Epithelial cell of esophagus (primary cell): ENCODE measurements around the gene MLLT10.

ENCODE experiments used
- DNase-seq: peaks from one replicate; pipeline ENCODE4 v3.0.0; 2010; ENCODE audit warnings: low read depth
- H3K4me3 ChIP-seq: 2 replicates; pipeline ENCODE4 v1.5.1; 2011; ENCODE audit warnings: mild to moderate bottlenecking, low read length, control low read depth
- TF ChIP-seq, protein P1 (sequence below): IDR thresholded peaks from 2 replicates; pipeline ENCODE4 v1.5.1; 2011; ENCODE audit warnings: low read depth, mild to moderate bottlenecking, low read length, control low read depth, inconsistent platforms; ENCODE audit not compliant: insufficient read depth; ENCODE audit errors: missing control alignments

MLLT10 gene

DNA sequence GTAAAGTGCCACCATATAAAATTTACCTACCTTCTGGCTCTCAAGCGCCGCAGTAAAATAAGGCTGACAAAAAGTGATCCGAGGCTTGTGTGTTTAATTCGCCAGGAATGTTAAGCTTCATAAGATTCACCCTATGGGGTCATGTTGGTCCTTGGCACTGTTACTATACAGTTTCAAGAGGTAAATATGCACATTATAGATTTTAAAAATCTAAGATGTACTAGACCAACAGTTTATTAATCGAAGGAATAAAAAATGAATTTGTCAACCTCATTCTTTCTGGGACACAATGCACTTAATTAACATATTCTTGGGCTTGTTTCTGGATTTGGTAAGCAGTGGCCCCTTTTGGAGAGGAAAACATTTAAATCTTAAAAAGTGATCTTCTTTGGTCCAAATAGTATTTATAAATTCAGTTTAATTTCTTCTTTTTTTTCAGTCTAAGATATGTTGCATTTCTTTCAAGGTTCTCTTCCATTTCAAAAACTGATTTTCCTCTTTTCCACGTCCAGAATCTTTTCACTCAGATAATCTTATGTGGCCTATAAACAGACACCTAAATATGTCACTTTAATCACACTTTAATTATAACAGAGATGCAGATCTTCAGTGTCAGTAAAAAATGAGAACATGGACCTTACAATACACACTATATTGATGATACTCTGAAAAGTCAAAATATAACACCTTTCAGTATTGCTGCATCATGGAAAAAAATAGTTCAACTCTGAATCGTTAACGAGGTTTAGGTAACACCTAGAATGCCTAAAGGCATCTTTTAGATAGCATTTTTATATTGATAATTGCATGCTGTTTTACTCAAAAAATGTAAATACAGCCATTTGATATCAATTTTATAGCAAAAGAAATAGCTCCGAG is 4.8 kb upstream of the MLLT10 start:
- TF ChIP-seq, protein P1, sequence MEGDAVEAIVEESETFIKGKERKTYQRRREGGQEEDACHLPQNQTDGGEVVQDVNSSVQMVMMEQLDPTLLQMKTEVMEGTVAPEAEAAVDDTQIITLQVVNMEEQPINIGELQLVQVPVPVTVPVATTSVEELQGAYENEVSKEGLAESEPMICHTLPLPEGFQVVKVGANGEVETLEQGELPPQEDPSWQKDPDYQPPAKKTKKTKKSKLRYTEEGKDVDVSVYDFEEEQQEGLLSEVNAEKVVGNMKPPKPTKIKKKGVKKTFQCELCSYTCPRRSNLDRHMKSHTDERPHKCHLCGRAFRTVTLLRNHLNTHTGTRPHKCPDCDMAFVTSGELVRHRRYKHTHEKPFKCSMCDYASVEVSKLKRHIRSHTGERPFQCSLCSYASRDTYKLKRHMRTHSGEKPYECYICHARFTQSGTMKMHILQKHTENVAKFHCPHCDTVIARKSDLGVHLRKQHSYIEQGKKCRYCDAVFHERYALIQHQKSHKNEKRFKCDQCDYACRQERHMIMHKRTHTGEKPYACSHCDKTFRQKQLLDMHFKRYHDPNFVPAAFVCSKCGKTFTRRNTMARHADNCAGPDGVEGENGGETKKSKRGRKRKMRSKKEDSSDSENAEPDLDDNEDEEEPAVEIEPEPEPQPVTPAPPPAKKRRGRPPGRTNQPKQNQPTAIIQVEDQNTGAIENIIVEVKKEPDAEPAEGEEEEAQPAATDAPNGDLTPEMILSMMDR: no peak
- DNase-seq: no peak
- H3K4me3 ChIP-seq: no peak overlapping the region

DNA sequence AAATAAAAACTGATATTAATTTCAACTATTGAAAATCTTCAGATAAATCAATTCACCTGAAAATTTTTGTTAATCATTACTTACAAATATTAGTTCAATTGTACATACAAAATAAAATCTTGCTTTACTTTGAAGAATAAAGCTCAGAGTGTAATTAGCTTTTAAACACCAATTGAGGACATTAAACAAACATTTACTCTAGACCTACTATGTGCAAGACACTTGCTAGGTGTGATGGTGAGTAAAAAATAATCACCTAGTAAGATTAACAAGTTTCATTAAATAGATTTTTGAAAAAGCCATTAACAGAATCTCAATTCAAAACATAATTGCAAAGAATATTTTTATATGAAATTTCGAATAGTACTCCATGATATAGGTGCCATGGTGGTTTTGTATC is 3.9 kb upstream of the MLLT10 start:
- H3K4me3 ChIP-seq: no peak overlapping the region
- DNase-seq: no peak
- TF ChIP-seq, protein P1: no peak

DNA sequence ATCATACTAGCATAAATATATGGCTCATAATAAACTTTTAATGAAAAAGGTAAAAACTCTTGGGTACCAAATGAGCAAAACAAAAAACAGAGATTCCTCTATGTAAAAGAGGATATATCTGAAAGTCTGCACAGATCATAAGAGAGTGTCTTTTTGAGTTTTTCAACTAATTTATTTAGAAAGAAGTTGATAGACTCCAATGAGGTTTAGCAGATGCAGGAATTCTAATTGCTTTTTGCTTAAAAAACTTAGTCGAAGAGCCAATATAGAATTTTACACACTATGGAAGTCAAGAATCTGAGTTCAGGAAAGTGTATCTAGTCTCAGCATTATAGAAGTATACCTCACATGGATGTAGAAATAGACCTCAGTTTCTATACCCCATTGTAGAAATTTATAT is 3.4 kb upstream of the MLLT10 start:
- H3K4me3 ChIP-seq: no peak overlapping the region
- no peak for DNase-seq
- TF ChIP-seq, protein P1: no peak

DNA sequence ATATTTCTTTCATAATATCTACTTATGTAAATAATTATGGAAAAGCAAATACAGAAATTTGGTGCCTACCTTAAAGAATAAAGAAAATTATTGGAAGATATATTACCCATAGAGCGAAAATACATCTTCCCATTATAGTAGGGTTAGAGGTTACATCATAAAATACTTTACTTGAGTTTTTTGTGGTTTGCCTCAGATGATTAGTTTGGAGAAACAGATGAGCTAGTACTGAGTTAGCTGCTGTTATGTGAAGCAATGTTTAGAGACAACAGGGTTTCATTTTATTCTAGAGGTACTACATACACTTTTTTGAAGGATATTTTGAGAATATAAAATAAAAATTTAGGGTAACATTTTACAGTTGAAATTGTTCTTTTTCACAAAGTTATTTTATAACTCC is 2.9 kb upstream of the MLLT10 start:
- no peak for DNase-seq
- TF ChIP-seq, protein P1: no peak
- H3K4me3 ChIP-seq: no peak overlapping the region

DNA sequence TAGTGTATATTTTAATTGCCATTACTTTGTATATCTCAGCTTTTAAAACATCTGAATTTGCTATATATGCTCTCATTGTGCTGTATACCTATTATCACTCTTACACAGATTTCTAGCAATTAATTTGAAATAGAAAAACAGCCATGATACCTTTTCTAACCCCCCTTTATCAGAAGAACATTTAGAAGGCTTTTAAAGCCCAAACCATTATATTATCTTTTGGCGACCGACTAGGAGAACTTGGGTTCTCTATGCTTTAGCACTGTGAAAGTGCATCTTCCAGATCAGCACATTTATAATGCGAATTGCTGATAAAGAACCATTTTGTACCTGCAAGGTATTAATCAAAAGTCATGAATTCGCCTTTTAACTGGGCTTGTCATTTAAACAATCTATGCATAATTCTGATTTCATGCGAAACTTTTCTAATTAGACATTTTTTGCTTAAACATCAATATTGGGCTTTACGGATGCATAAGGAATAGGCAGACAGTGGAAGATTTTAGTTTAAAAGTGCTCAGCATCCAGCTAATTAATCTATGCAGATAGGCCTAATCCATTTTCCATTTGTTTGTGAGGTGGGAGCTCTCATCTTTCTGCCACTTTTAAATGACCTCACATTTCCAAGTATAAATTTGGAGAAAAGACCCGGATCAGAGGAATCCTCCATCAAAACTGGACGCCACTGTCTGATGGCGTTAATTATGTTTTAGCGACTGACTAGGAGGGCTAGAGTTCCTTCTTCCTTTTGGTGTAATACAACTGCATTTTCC is 1.2 kb upstream of the MLLT10 start:
- no peak for DNase-seq
- peak overlapping the region; percentile 68 for H3K4me3 ChIP-seq
- TF ChIP-seq, protein P1: no peak

DNA sequence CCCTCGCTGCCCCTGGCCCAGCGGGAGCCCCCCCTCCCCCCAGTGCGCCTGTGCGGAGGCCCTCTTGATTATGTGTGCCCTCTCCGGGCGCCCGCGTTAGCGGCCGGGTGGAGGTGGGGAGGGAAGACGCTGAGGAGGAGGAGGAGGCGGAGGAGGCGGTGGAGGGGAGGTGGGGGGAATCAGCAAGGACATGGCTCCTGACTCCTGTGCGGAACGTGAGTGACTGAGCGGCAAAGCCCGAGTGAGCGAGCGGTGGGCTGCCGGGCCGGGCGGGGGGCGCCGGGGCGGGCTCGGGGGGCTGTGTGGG is 201 bp downstream of the MLLT10 start:
- TF ChIP-seq, protein P1: no peak

More for the DNA sequence above, 201 bp downstream of the MLLT10 start:
- peak overlapping the region; percentile 65 for H3K4me3 ChIP-seq
- DNase-seq: no peak
